NCI-H82 treated with DMSO at 0.1 percent for 48 hours (cell line): ENCODE results near the gene IFNLR1.

Experiments used
- DNase-seq: peaks from one replicate; lab custom pipeline; 2025; ENCODE audit not compliant: unreplicated experiment; lab: John Stamatoyannopoulos, UW

The IFNLR1 gene

GRCh38 chr1:24178407-24178806 is 8.7 kb downstream of the IFNLR1 start:
- DNase-seq: no peak

- DNase-seq: no peak
Measured at GRCh38 chr1:24177161-24177560, 9.9 kb downstream of the IFNLR1 start.

- no peak for DNase-seq
Measured at GRCh38 chr1:24175033-24175755, 11.9 kb downstream of the IFNLR1 start.

GRCh38 chr1:24173638-24174575 is 13.2 kb downstream of the IFNLR1 start:
- no peak for DNase-seq

- DNase-seq: no peak
Measured at GRCh38 chr1:24172598-24172997, 14.5 kb downstream of the IFNLR1 start.

GRCh38 chr1:24169286-24169685 is 17.8 kb downstream of the IFNLR1 start:
- no peak for DNase-seq

- DNase-seq: no peak
Measured at GRCh38 chr1:24168245-24168644, 18.8 kb downstream of the IFNLR1 start.

- DNase-seq: no peak
Measured at GRCh38 chr1:24167008-24167407, 20.1 kb downstream of the IFNLR1 start.

- no peak for DNase-seq
Measured at GRCh38 chr1:24165500-24165899, 21.6 kb downstream of the IFNLR1 start.

- no peak for DNase-seq
Measured at GRCh38 chr1:24164004-24164403, 23.1 kb downstream of the IFNLR1 start.

- peak; percentile 87 for DNase-seq
Measured at GRCh38 chr1:24162201-24162600, 24.9 kb downstream of the IFNLR1 start.

GRCh38 chr1:24161270-24161669 is 25.8 kb downstream of the IFNLR1 start:
- no peak for DNase-seq

- no peak for DNase-seq
Measured at GRCh38 chr1:24159366-24159765, 27.7 kb downstream of the IFNLR1 start.

- no peak for DNase-seq
Measured at GRCh38 chr1:24157918-24158481, 29.1 kb downstream of the IFNLR1 start.

- DNase-seq: no peak
Measured at GRCh38 chr1:24156542-24157260, 30.4 kb downstream of the IFNLR1 start.

- DNase-seq: no peak
Measured at GRCh38 chr1:24155011-24155782, 31.9 kb downstream of the IFNLR1 start.

- no peak for DNase-seq
Measured at GRCh38 chr1:24154215-24154614, 32.9 kb downstream of the IFNLR1 start.

GRCh38 chr1:24152631-24153494 is 34.2 kb downstream of the IFNLR1 start:
- no peak for DNase-seq

GRCh38 chr1:24151175-24151533 is 35.9 kb downstream of the IFNLR1 start:
- no peak for DNase-seq
